Subcutaneous adipose tissue (tissue), 4 donors: Measurements from ENCODE around the gene ANP32B. TPM values are rescaled to one million over a fixed set of nuclear protein-coding genes. Genes with fewer than 3 reads are reported as not detected.

Source experiments
- total RNA-seq, 4 donors: library from RNA; depleted of rRNA; stranded (reverse); fragments of >200 nt; gene quantifications; one replicate each; pipeline ENCODE4 v1.1.0, GENCODE V29; 2016
- TF ChIP-seq, protein P1 (sequence below): fragments of 450-650 bp; IDR thresholded peaks from one replicate; pipeline ENCODE4 v1.5.1; 2016; ENCODE audit warnings: low read depth, mild to moderate bottlenecking, control low read depth, antibody characterized with exemption, moderate library complexity

ANP32B gene
- total RNA-seq, 4 donors from 2014 or later, result 32.8 to 61.4 (median 43.8) TPM

DNA sequence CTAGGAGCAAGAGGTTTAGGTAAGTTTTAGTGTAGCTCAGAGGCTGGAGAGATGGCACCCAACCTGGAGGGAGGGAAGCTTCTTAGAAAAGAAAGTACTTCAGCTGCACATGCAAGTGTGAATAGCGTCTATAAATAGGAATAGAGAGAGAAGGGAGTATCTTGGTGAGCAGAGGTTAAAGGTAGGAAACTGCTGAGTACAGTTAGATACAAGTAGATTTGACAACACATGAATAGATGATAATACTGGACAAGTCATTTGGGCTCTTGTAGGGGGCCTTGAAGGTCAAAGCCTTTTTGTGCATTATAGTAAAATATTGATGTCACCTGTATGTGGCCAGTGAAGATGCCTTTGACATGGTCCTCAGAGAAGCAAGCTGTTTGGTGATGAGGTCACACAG, 34.2 kb downstream of the ANP32B start:
- TF ChIP-seq, protein P1, sequence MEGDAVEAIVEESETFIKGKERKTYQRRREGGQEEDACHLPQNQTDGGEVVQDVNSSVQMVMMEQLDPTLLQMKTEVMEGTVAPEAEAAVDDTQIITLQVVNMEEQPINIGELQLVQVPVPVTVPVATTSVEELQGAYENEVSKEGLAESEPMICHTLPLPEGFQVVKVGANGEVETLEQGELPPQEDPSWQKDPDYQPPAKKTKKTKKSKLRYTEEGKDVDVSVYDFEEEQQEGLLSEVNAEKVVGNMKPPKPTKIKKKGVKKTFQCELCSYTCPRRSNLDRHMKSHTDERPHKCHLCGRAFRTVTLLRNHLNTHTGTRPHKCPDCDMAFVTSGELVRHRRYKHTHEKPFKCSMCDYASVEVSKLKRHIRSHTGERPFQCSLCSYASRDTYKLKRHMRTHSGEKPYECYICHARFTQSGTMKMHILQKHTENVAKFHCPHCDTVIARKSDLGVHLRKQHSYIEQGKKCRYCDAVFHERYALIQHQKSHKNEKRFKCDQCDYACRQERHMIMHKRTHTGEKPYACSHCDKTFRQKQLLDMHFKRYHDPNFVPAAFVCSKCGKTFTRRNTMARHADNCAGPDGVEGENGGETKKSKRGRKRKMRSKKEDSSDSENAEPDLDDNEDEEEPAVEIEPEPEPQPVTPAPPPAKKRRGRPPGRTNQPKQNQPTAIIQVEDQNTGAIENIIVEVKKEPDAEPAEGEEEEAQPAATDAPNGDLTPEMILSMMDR, result no peak

DNA sequence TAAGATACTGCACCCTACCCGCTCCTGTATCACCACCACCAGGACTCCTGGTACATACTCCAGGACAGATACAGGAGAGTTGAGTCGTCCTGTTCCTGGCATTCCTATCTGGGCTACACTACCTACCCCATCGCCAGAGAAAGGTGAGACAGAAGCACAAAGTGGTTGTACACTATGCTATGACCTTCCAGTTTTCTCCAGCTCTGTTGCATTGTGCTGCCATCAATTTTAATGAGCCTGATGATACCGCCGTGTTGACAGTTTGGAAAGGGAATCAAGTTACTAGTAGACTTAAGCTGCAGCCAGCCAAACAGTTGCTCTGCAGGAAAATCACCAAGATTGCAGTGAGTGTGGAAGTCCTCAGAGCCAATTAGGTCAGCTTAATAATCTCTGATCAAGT, 35.2 kb downstream of the ANP32B start:
- TF ChIP-seq, protein P1, result no peak

DNA sequence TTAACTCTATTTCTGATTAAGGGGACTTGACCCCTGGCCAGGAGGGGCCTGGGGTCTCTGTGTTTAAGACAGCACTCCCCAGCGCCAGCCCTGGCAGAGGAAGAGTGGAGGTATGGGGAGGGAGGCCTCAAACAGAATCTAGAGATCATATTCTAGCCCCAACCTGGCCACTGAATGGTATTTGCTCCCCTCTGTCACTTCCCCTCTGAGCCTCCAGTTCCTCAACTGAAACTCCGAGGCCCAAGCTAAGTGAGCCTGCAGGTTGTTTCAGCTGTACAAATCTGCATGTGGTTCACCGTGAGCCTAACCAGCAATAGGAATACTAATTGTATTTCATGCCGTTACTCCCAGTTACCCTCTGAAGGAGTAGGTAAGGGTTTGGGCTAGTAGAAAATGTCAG, 36.0 kb downstream of the ANP32B start:
- TF ChIP-seq, protein P1, result no peak

DNA sequence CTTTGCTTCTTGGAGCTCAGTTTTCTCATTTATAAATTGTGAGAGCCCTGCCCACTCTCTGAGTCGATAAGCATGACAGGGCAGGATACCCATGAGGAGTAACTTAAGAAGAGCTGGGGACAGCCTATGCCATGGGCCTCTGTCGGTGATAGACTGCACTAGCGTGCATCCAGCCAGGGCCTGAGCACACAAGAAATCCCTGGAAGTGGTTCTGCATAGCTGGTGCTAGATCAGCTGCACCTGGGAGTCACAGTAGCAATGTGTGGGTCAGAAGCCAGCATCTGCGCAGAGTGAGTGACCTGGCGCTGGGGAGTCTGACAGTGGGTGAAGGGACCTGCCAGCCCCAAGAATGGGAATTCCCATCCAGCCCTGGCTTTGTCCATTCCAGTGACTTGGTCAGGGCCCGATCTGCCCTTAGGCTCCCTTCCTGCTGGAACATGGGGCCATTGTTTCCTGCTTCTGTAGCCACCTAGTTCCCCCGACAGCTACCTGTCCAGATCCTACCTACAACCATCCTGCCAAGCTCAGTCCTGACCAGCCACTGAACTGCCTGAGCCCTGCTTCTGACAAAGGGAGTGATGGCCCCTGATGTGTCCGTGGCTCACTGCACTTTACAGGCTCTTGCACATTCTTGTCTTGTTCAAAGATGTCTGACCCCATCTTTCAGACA, 37.5 kb downstream of the ANP32B start:
- TF ChIP-seq, protein P1, result no peak

DNA sequence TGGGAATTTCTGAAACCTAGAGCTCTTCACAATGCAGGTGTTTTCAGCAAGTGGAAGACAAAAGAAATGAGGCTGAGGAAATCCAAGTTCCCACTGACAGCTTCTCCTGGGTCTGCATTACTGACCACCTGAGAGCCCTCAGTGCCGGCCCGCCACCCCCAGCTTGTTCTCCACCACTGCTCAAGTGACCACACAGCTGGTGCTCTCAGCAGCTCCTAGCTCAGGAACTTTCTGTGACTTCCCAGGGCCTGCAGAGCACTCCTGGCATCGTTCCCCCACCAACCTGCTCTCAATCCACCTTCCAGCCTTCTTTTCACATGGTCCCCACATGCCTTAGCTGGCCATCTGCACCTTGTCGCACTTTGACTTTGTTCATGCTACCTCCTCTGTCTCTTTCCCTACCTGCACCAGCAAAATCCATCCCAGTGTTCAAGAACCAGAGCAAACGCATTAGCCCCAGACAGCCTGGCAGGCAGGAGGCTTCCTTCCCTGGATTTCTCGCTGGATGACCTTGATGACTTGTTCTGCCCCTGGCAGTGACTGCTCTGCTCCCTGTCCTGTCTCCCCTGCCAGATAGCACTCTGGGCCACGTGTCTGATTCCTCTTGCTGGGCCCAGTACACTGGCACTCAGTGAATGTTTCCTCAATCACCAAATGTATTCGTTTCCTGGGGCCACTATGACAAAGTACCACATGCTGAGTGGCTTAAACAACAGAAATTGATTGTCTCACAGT, 38.3 kb downstream of the ANP32B start:
- TF ChIP-seq, protein P1, result no peak

DNA sequence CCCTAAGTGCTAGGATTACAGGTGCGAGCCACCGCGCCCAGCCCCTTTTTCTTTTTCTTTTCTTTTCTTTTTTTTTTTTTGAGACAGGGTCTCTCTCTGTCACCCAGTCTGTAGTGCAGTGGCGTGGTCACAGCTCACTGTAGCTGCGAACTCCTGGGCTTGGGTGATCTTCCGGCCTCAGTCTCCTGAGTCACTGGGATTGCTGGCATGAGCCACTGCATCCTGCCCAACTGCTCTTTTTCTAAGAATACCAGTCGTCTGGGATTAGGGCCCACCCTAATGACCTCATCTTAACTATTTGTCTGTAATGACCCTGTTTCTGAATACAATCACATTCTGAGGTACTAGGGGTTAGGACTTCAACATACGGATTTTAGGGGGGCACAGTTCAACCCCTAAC, 39.3 kb downstream of the ANP32B start:
- TF ChIP-seq, protein P1, result no peak

DNA sequence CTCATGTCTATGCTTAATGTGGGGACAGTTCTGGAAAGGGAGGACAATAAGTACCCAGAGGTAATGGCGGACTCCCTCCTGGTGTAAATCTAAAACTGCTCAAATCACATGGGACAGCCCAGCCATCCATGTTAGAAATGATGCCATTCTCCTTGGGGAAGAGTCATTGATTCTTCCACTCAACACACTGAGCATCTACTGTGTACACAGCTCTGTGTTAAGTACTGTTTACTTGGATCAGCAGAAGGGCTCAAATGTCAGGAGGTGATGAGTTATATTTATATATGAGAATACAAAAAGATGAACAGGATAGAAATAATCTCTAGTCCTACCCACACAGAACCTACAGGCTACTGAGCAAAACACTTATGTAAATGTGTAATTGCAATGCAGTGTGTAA, 41.6 kb downstream of the ANP32B start:
- TF ChIP-seq, protein P1, result no peak
